GM15510 (cell line): ENCODE measurements around the gene CCDC30.

Experiments used
- POLR2A ChIP-seq: IDR thresholded peaks from 3 replicates; pipeline ENCODE4 v1.6.1; 2011; ENCODE audit warnings: borderline replicate concordance; ENCODE audit not compliant: insufficient read length; ENCODE audit errors: extremely low read depth

Gene CCDC30

GRCh38 chr1:42657981-42658876 is 195.1 kb downstream of the CCDC30 start, which contains the start of gene PPIH:
Gene PPIH, plus strand, starts transcription at chr1:42658423. Its CDS starts 24 bp downstream, at chr1:42658447.
- TF ChIP-seq POLR2A: peak; percentile 94

DNA sequence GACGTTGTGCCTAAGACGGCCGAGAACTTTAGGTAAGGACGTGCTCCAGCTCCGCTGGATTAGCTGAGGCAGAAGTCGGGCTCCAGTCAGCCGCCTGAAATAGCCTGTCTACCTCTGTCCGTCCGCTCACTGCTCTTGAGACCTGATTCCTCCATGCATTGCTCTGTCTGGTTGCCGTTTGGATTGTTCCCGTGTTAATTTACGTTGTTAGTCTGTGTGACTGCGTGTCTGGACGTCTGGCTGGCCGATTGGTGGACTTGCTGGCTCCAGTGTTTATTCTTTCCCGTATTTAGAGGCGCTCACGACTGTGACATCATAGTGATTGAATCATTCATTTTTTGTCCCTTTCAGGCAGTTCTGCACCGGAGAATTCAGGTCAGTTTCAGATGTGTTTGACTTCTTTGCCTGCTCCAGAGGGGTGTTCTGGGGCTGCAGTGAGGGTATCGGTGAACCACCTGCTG is 195.8 kb downstream of the CCDC30 start:
- no peak for TF ChIP-seq POLR2A

DNA sequence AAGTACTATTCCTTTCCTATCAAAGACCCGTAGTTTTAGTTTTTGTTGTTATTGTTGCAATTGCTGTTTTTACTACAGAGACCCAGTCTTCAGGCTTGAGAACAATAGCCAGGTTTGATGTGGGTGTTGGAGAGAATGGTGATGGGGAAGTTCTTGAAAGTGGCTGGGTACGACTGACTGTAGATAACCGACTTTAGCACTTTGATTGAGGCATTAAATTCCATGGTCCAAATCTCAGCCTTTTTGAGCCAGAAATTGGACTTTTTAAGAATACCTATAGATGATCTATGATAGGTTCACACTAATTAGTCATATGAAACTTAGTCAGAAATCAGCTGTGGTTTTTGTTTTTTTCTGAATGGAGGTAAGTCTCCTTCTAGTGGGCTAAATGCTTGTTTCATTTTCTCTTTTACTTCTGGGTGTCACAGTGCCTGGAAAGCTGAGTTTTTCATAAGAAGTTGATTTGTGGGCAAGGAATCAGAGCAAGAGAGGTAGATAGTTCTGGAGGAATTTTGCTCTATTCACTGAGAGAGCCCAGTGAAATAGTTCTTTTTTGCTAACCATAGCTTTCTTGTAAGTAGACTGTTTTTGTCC is 197.9 kb downstream of the CCDC30 start:
- TF ChIP-seq POLR2A: no peak

- no peak for TF ChIP-seq POLR2A
These were observed 206.8 kb downstream of the CCDC30 start for GRCh38 chr1:42669936-42670335.

DNA sequence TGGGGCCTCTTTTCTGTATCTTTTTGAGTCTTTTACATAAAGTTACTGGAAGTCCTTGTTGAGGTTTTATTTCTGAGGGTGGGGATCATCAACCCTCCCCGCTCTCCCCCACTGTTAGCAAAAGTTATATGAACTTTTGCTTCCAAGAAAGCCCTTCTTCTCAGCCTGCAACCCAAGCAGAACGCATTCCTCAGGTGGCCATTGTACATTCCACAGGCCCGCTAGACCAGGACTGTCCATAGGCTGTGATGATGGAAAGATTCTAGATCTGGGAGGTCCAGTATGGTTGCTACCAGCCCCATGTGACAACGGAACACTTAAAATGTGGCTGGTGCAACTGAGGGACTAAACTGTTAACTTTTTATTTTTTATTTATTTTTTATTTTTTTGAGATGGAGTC is 207.3 kb downstream of the CCDC30 start:
- no peak for TF ChIP-seq POLR2A

DNA sequence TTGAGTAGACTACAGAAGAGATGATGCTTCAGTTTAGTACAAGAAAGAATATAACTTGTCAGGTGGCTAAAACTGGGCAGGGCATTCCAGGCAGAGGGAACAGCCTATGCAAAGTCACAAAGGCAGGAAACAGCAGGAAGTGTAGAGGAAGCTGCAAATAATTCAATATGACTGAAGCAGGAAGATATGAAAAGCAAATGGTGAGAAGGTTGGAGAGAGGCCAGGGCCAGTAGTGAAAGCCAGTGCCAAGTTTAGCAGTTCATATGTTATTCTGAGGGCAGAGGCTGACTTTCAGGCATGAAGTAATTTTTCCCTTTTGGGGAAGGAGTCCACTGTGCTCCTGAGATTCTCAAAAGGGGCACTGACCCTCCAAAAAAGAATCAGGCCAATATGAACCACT is 211.1 kb downstream of the CCDC30 start:
- TF ChIP-seq POLR2A: no peak

GRCh38 chr1:42674682-42675081 is 211.6 kb downstream of the CCDC30 start:
- TF ChIP-seq POLR2A: no peak

GRCh38 chr1:42675467-42675866 is 212.4 kb downstream of the CCDC30 start:
- TF ChIP-seq POLR2A: no peak

DNA sequence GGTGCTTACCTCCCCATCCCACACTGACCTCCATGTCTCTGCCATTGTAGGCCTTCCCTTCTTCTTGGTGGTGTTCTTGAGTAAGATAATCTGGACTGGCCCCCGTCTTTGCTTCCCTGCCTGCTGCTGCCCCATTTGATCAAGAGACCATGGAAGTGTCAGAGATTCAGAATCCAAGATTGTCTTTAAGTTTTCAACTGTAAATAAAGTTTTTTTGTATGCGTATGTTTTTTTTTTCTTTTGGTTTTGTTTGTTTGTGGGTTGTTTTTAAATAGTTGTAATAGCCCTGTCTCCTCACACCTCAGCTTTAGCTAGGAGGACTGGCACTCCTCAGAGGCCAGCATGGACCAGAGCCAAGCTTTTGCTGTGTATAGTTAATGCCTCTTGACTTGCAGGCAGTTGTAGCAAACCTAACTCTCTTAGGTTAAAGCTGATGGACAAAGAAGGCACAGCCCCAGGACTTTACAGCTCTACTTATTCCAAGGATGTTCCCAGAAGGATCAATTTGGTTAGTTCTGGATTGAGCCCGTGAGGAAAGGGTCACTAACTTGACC is 213.5 kb downstream of the CCDC30 start:
- TF ChIP-seq POLR2A: no peak

DNA sequence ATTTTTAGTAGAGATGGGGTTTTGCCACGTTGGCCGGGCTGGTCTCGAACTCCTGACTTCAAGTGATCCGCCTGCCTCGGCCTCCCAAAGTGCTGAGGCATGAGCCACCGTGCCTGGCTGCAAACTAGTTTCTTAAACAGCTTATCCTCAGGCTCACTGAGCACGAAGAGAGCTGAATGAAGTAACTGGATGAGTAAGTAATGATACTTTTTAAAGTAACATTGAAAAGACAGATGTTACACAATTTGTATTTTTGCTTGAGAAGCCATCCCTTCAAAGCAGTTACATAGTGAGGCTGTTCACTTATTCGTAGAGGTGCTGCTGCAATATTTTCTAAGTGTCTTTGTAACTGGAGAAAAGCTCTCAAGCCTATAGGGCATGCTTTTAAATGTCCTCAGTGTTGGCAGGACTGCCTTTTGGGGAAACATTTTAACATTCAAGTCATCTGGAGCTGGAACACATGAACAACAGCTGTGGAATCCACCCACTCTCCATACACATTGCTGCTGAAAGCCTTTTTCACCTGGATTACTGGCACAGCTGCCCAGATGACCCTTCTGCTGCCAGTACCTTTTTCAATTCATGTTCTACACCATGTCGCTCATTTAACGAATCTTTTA is 216.4 kb downstream of the CCDC30 start:
- TF ChIP-seq POLR2A: no peak

DNA sequence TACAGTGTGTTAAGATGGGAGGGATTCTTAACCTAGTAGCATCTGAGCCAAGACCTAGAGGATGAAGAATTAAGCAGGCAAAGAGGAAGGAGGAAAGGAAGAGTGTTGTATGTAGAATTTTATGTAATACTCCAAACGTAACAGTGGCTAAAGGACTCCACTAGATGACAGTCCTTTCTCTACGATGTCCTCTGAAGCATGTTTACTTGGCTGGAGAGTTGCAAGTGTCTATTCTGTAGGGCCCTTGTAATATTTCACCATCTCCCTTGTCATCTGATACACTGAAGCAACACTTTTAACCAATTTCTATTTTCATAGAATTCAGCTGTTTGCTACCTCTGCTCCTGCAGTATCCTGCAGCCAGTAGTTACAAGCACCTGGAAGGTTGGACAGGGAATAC is 217.0 kb downstream of the CCDC30 start:
- no peak for TF ChIP-seq POLR2A

GRCh38 chr1:42680921-42681683 is 218.0 kb downstream of the CCDC30 start:
- TF ChIP-seq POLR2A: no peak

DNA sequence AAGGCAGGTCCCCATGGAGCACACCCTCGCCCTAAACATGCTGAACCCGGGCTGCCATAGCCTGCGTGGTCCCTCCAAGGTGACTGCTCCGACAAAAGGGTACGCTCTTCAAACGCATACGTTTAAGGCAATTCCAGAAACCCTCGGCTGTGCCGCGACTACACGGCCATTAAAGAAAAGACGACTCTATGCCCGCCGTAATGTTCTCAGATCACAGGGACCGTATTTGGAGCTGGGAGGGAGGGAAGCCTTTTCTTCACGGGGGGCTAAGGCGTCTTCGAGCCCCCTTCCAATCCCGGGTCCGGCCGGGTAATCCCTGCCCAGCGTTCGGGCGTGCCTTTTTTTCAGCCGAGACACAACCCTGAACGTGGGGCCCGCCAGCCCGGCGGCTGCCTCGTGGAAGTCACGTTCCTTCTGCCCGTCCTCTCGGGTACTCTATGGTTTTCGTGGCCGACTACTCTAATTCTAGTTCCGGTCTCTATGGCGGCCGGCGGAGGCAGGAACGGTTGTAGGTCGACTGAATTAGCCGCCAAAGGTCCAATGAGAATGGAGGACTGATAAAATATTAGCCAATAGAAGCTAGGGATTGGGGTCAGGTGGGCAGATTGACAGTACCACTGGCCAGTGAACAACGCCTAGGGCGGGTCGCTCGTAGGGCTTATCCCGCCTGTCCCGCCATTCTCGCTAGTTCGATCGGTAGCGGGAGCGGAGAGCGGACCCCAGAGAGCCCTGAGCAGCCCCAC is 218.8 kb downstream of the CCDC30 start, which contains the start of gene YBX1:
Gene YBX1, plus strand, starts transcription at position 678 of the 743 bp plus-strand sequence. CDS start 148 bp downstream, outside the sequence.
- peak; percentile 70 for TF ChIP-seq POLR2A
